Stimulated activated CD8-positive, alpha-beta memory T cell treated with anti-CD3 and anti-CD28 coated beads, Interleukin-15, amount 100 ng/mL, for 1 hour (primary cell): ENCODE data around the gene GNAI3.
A peak's percentile ranks its signal among the peaks of the same experiment; 100 is the strongest.

ENCODE experiments used
- DNase-seq: peaks from one replicate; pipeline ENCODE4 v3.0.0-alpha.2; 2020; ENCODE audit warnings: low read depth

The GNAI3 gene

GRCh38 chr1:109598655-109599054 is 50.2 kb downstream of the GNAI3 start:
- DNase-seq = no peak

- DNase-seq = no peak
Observed at GRCh38 chr1:109603229-109603628, 54.8 kb downstream of the GNAI3 start.

GRCh38 chr1:109605381-109605780 is 57.0 kb downstream of the GNAI3 start:
- DNase-seq = no peak

GRCh38 chr1:109609881-109610280 is 61.5 kb downstream of the GNAI3 start:
- DNase-seq = no peak

- DNase-seq = no peak
Observed at GRCh38 chr1:109610609-109611307, 62.3 kb downstream of the GNAI3 start.

GRCh38 chr1:109611308-109611990 is 63.0 kb downstream of the GNAI3 start:
- no peak for DNase-seq

GRCh38 chr1:109613361-109614147 is 65.1 kb downstream of the GNAI3 start:
- no peak for DNase-seq

- no peak for DNase-seq
Observed at GRCh38 chr1:109615879-109616278, 67.5 kb downstream of the GNAI3 start.

- DNase-seq = no peak
Observed at GRCh38 chr1:109616391-109616790, 68.0 kb downstream of the GNAI3 start.

- DNase-seq = no peak
Observed at GRCh38 chr1:109617291-109617801, 68.9 kb downstream of the GNAI3 start.

- DNase-seq = no peak
Observed at GRCh38 chr1:109618661-109619575, 70.5 kb downstream of the GNAI3 start.

- peak; percentile 45 for DNase-seq
Observed at GRCh38 chr1:109619576-109620400, 71.4 kb downstream of the GNAI3 start, which contains the start of the genes AMPD2 and GNAT2. Gene AMPD2, plus strand, starts transcription at chr1:109619837. Its CDS starts 1,339 bp downstream, at chr1:109621176. Gene GNAT2, minus strand, starts transcription at chr1:109619616. Its CDS starts 6,746 bp downstream, at chr1:109612870.

- DNase-seq = no peak
Observed at GRCh38 chr1:109620401-109620791, 72.0 kb downstream of the GNAI3 start.

- DNase-seq = peak; percentile 91
Observed at GRCh38 chr1:109620841-109621286, 72.4 kb downstream of the GNAI3 start.

- no peak for DNase-seq
Observed at GRCh38 chr1:109621379-109622136, 73.1 kb downstream of the GNAI3 start.

- DNase-seq = no peak
Observed at GRCh38 chr1:109622137-109622892, 73.9 kb downstream of the GNAI3 start.

- no peak for DNase-seq
Observed at GRCh38 chr1:109622895-109623294, 74.5 kb downstream of the GNAI3 start.

GRCh38 chr1:109623601-109624161 is 75.3 kb downstream of the GNAI3 start:
- no peak for DNase-seq
